Spleen (tissue), 11 donors: ENCODE measurements around the gene MTMR1. TPM values are rescaled to one million over a fixed set of nuclear protein-coding genes. Genes with fewer than 3 reads are reported as not detected.

ENCODE experiments used
- DNase-seq: peaks from one replicate; pipeline ENCODE4 v3.0.0-alpha.2; 2020
- H3K27ac ChIP-seq, 8 donors: fragments of 200-600 bp; sonication (generic) in 7 of 8; 1 replicate in 4 of 8; 2 replicates in 4 of 8; pipeline versions ENCODE4 v1.5.0 to v1.8.0; 2016 to 2021; ENCODE audit warnings: inconsistent platforms in 4 of 8, mild to moderate bottlenecking in 4 of 8, moderate library complexity in 1 of 8
- H3K27me3 ChIP-seq, 7 donors: fragments of 200-600 bp; sonication (generic) in 6 of 7; replicated peaks in 1 of 7; 1 replicate in 4 of 7; 2 replicates in 3 of 7; pipeline versions ENCODE4 v1.5.0 to v1.8.0; 2016 to 2021; ENCODE audit warnings: inconsistent platforms in 3 of 7, mild to moderate bottlenecking in 1 of 7
- H3K36me3 ChIP-seq, 6 donors: fragments of 200-600 bp; sonication (generic) in 5 of 6; 1 replicate in 4 of 6; 2 replicates in 2 of 6; pipeline versions ENCODE4 v1.5.0 to v1.8.0; 2016 to 2021; ENCODE audit warnings: inconsistent platforms in 2 of 6
- H3K4me1 ChIP-seq, 6 donors: fragments of 200-600 bp; sonication (generic) in 5 of 6; 1 replicate in 3 of 6; 2 replicates in 3 of 6; pipeline versions ENCODE4 v1.5.0 to v1.8.0; 2016 to 2021; ENCODE audit warnings: inconsistent platforms in 3 of 6
- H3K4me3 ChIP-seq, 8 donors: fragments of 200-600 bp; sonication (generic) in 7 of 8; 1 replicate in 4 of 8; 2 replicates in 4 of 8; pipeline versions ENCODE4 v1.5.0 to v1.8.0; 2016 to 2021; ENCODE audit warnings: inconsistent platforms in 4 of 8, mild to moderate bottlenecking in 4 of 8, moderate library complexity in 2 of 8
- H3K9me3 ChIP-seq, 8 donors: fragments of 200-600 bp; sonication (generic) in 7 of 8; 1 replicate in 4 of 8; 2 replicates in 4 of 8; pipeline versions ENCODE4 v1.5.0 to v1.8.0; 2016 to 2021; ENCODE audit warnings: inconsistent platforms in 4 of 8
- CTCF ChIP-seq, 11 experiments: fragments of 200-600 bp in 7 of 11; fragments of 450-650 bp in 4 of 11; sonication (generic) in 4 of 11; IDR thresholded peaks in 8 of 11; conservative IDR thresholded peaks in 3 of 11; 1 replicate in 7 of 11; 2 replicates in 4 of 11; pipeline versions ENCODE4 v1.4.0 to v1.8.0; 2016 to 2021; ENCODE audit warnings: antibody characterized with exemption in 11 of 11, inconsistent platforms in 4 of 11, mild to moderate bottlenecking in 1 of 11
- POLR2A ChIP-seq, 3 donors: fragments of 450-650 bp; IDR thresholded peaks; one replicate each; pipeline ENCODE4 v1.5.1; 2017; ENCODE audit warnings: antibody characterized with exemption in 3 of 3, mild to moderate bottlenecking in 1 of 3
- POLR2AphosphoS5 ChIP-seq, 3 donors: sonication (generic); formaldehyde crosslinking; IDR thresholded peaks; one replicate each; pipeline ENCODE4 v1.5.1; 2017; ENCODE audit warnings: antibody characterized with exemption in 3 of 3
- WGBS, 5 donors: extraction: QIAGEN DNeasy Blood & Tissue Kit in 3 of 5; methylation state at CpG; one replicate each; pipeline versions ENCODE4 v1.1.5 to v1.1.7; 2013 to 2018; 5-methylcytosine and 5-hydroxymethylcytosine counted together
- intact Hi-C: fragments of 100-400 bp; cut with DNase I; formaldehyde crosslinking; loops from one replicate; pipeline ENCODE4 v1.15.0; 2023; ENCODE audit warnings: low total_unique reads
- polyA plus RNA-seq, 3 donors: library from polyadenylated mRNA; stranded (reverse); fragments of 200-250 nt; gene quantifications; one replicate each; pipeline ENCODE4 v1.2.1, GENCODE V29; 2013
- total RNA-seq, 7 donors: library from RNA; depleted of rRNA in 3 of 7; stranded (reverse); fragments of >200 nt in 3 of 7; fragmentation: NEBNext Ultra II Directional in 4 of 7; extraction: Animal tissue kit (Norgen Biotek cat#: 25700) in 4 of 7; gene quantifications; one replicate each; pipeline versions ENCODE4 v1.1.0 to v1.2.1, GENCODE V29; 2016 to 2021
- donor health status: healthy with polysubstance abuse.
- donor health status: DM: no; HTN: no; CAD: no; lungs with moderate emphysema.
- donor health status: DM: no; HTN: no; CAD: no.
- donor health status: Bipolar disorder and iron deficiency.
- donor health status: healthy.
- donor health status: DM: no; HTN: no; CAD: no.
- donor health status: DM: yes; HTN: yes; CAD: no.

The MTMR1 gene
- total and polyA plus RNA-seq, 10 donors = 10.6 to 52.1 (median 38.5) TPM

- DNase-seq = no peak
- H3K36me3 ChIP-seq = peaks cover 0 to 56% (median under 1%) of the 10 kb centered on the region in 6 donors
- H3K4me1 ChIP-seq = peaks cover 0 to 16% (median 4%) of the 10 kb centered on the region in 6 donors
- H3K4me3 ChIP-seq = no peak overlapping the region
- H3K27me3 ChIP-seq = no peaks in the 10 kb centered on the region
- TF ChIP-seq POLR2AphosphoS5 (IDR thresholded peaks at IDR 0.05) (no peak), POLR2A (IDR thresholded peaks at IDR 0.05) (no peak)
- intact Hi-C loops = no loop called here
- H3K9me3 ChIP-seq = no peaks in the 10 kb centered on the region
- peak overlapping the region in 2 of 8 donors; percentile 1 to 55 for H3K27ac ChIP-seq
- 45 to 75% (median 59%) methylated on average over 8 to 17 of the region's 17 CpGs for WGBS, 5 donors
These were observed 74.4 kb downstream of the MTMR1 start for GRCh38 chrX:150767475-150768131.

- WGBS, 5 donors = 65 to 84% (median 72%) methylated on average over 7 to 10 of the region's 10 CpGs
- peaks cover 0 to 51% (median 0%) of the 10 kb centered on the region in 6 donors for H3K36me3 ChIP-seq
- peaks cover 0 to 16% (median 4%) of the 10 kb centered on the region in 6 donors for H3K4me1 ChIP-seq
- peak overlapping the region in 1 of 8 donors; percentile 55 for H3K27ac ChIP-seq
- intact Hi-C loops = no loop called here
- H3K27me3 ChIP-seq = no peaks in the 10 kb centered on the region
- no peaks in the 10 kb centered on the region for H3K9me3 ChIP-seq
- no peak overlapping the region for H3K4me3 ChIP-seq
- TF ChIP-seq POLR2AphosphoS5 (IDR thresholded peaks at IDR 0.05) = no peak
- TF ChIP-seq POLR2A (IDR thresholded peaks at IDR 0.05) = no peak
- no peak for TF ChIP-seq CTCF (IDR thresholded peaks at IDR 0.05 in 8 of 11, conservative IDR thresholded peaks at IDR 0.05 in 3 of 11)
- no peak for DNase-seq
These were observed 74.9 kb downstream of the MTMR1 start for GRCh38 chrX:150768132-150768485.

- Histone ChIP-seq H3K9me3 (no peaks in the 10 kb centered on the region), H3K27ac (no peak overlapping the region), H3K4me3 (no peak overlapping the region), H3K36me3 (peaks cover 0 to 45% (median 0%) of the 10 kb centered on the region in 6 donors), H3K4me1 (peaks cover 0 to 16% (median 4%) of the 10 kb centered on the region in 6 donors), H3K27me3 (no peaks in the 10 kb centered on the region)
- WGBS, 5 donors = 88 to 95% (median 94%) methylated on average over 11 to 19 of the region's 19 CpGs
- no peak for TF ChIP-seq POLR2AphosphoS5 (IDR thresholded peaks at IDR 0.05)
- no peak for TF ChIP-seq POLR2A (IDR thresholded peaks at IDR 0.05)
- no peak for TF ChIP-seq CTCF (IDR thresholded peaks at IDR 0.05 in 8 of 11, conservative IDR thresholded peaks at IDR 0.05 in 3 of 11)
- DNase-seq = no peak
- intact Hi-C loops = no loop called here
These were observed 75.5 kb downstream of the MTMR1 start for GRCh38 chrX:150768580-150769190.

GRCh38 chrX:150769408-150769807 is 76.2 kb downstream of the MTMR1 start:
- intact Hi-C loops = no loop called here
- Histone ChIP-seq H3K9me3 (no peaks in the 10 kb centered on the region), H3K4me1 (peaks cover 0 to 16% (median 4%) of the 10 kb centered on the region in 6 donors), H3K4me3 (no peak overlapping the region), H3K27me3 (no peaks in the 10 kb centered on the region), H3K27ac (no peak overlapping the region), H3K36me3 (peaks cover 0 to 39% (median 0%) of the 10 kb centered on the region in 6 donors)
- DNase-seq = no peak
- TF ChIP-seq POLR2AphosphoS5 (IDR thresholded peaks at IDR 0.05) (peak in 1 of 3 donors; percentile 8), CTCF (IDR thresholded peaks at IDR 0.05 in 8 of 11, conservative IDR thresholded peaks at IDR 0.05 in 3 of 11) (no peak), POLR2A (IDR thresholded peaks at IDR 0.05) (no peak)
- WGBS, 5 donors = 83 to 97% (median 92%) methylated on average over 5 to 13 of the region's 13 CpGs
